Keratinocyte (primary cell): ENCODE results near the gene FRMPD1. TPM values are rescaled to one million over a fixed set of nuclear protein-coding genes. Genes with fewer than 3 reads are reported as not detected.

Experiments
- DNase-seq: peaks from one replicate; pipeline ENCODE4 v3.0.0-alpha.2; 2011; ENCODE audit warnings: low read depth, missing footprints, low spot score
- FAIRE-seq: peaks from 2 replicates; lab custom pipeline; 2011; peaks lifted over from hg19 to GRCh38; lab: Jason Lieb, UNC
- H2AFZ ChIP-seq: 2 replicates; pipeline ENCODE4 v1.6.0; 2012; ENCODE audit warnings: low read length, control low read depth, inconsistent platforms; ENCODE audit not compliant: control insufficient read depth
- H3K27ac ChIP-seq: 2 replicates; pipeline ENCODE4 v1.5.1; 2011; ENCODE audit warnings: low read length; ENCODE audit not compliant: control insufficient read depth, insufficient read depth
- H3K27me3 ChIP-seq: 3 replicates; pipeline ENCODE4 v1.6.0; 2011; ENCODE audit warnings: low read length; ENCODE audit not compliant: control insufficient read depth, insufficient read depth; ENCODE audit errors: extremely low read depth
- H3K36me3 ChIP-seq, 2 experiments: 2 replicates in 1 of 2; 3 replicates in 1 of 2; pipeline ENCODE4 v1.5.1; 2011; ENCODE audit warnings: low read length in 2 of 2, mild to moderate bottlenecking in 1 of 2; ENCODE audit not compliant: control insufficient read depth in 2 of 2, insufficient read depth in 2 of 2; ENCODE audit errors: extremely low read depth in 1 of 2
- H3K4me1 ChIP-seq: 3 replicates; pipeline ENCODE4 v1.5.1; 2011; ENCODE audit warnings: low read length; ENCODE audit not compliant: control insufficient read depth, insufficient read depth; ENCODE audit errors: extremely low read depth
- H3K4me2 ChIP-seq: 3 replicates; pipeline ENCODE4 v1.6.0; 2011; ENCODE audit warnings: low read depth, low read length; ENCODE audit not compliant: control insufficient read depth, insufficient read depth; ENCODE audit errors: extremely low read depth
- H3K4me3 ChIP-seq, 3 experiments: fragments of 200-600 bp in 1 of 3; sonication (generic) in 1 of 3; 2 replicates in 2 of 3; 3 replicates in 1 of 3; pipeline ENCODE4 v1.5.1; 2011 to 2016; ENCODE audit warnings: low read length in 3 of 3, mild to moderate bottlenecking in 3 of 3, control low read depth in 2 of 3, inconsistent platforms in 1 of 3, low read depth in 1 of 3, mixed read lengths in 1 of 3, mixed run types in 1 of 3, moderate library complexity in 1 of 3; ENCODE audit not compliant: control insufficient read depth in 2 of 3, insufficient read depth in 2 of 3; ENCODE audit errors: extremely low read depth in 1 of 3
- H3K79me2 ChIP-seq: 2 replicates; pipeline ENCODE4 v1.6.0; 2012; ENCODE audit warnings: low read length; ENCODE audit not compliant: control insufficient read depth, insufficient read depth
- H3K9ac ChIP-seq: 3 replicates; pipeline ENCODE4 v1.6.0; 2011; ENCODE audit warnings: low read length; ENCODE audit not compliant: control insufficient read depth, insufficient read depth; ENCODE audit errors: extremely low read depth
- H3K9me1 ChIP-seq: 3 replicates; pipeline ENCODE4 v1.6.0; 2011; ENCODE audit warnings: low read length; ENCODE audit not compliant: control insufficient read depth, insufficient read depth; ENCODE audit errors: extremely low read depth
- H3K9me3 ChIP-seq: 2 replicates; pipeline ENCODE4 v1.5.1; 2012; ENCODE audit warnings: low read depth, low read length; ENCODE audit not compliant: control insufficient read depth
- H4K20me1 ChIP-seq: 3 replicates; pipeline ENCODE4 v1.6.0; 2011; ENCODE audit warnings: low read length; ENCODE audit not compliant: control insufficient read depth, insufficient read depth; ENCODE audit errors: extremely low read depth
- CTCF ChIP-seq, 3 experiments: IDR thresholded peaks in 1 of 3; conservative IDR thresholded peaks in 1 of 3; optimal IDR thresholded peaks in 1 of 3; 2 replicates in 2 of 3; 3 replicates in 1 of 3; pipeline versions ENCODE3 to v1.5.1; 2011; ENCODE audit warnings: low read length in 3 of 3, mild to moderate bottlenecking in 3 of 3, moderate library complexity in 2 of 3, control low read depth in 1 of 3, inconsistent platforms in 1 of 3; ENCODE audit not compliant: insufficient read depth in 2 of 3; ENCODE audit errors: extremely low read depth in 1 of 3
- EZH2 ChIP-seq: IDR thresholded peaks from one replicate; pipeline ENCODE4 v1.6.1; 2012; ENCODE audit warnings: inconsistent platforms, mild to moderate bottlenecking, low read length, moderate library complexity
- dilution Hi-C: fragments of 300-500 bp; cut with MboI; formaldehyde crosslinking; loops from one replicate; pipeline ENCODE4 v1.7.0; 2020; ENCODE audit warnings: low sequenced_read_pairs; ENCODE audit not compliant: extremely low pct_ligation_motif_present
- polyA plus RNA-seq, 5 experiments: library from polyadenylated mRNA; depleted of rRNA in 3 of 5; stranded (reverse) in 3 of 5; stranded (forward) in 1 of 5; unstranded in 1 of 5; fragments of >200 nt; gene quantifications; 1 replicate in 1 of 5; 2 replicates in 3 of 5; 3 replicates in 1 of 5; pipeline versions ENCODE4 v1.2.1 to v1.2.3, GENCODE V29; 2011 to 2012; ENCODE audit warnings: missing spikeins in 2 of 5, low read depth in 1 of 5, low replicate concordance in 1 of 5

The FRMPD1 gene
- polyA plus RNA-seq, 1 donor (not counting 4 experiments of a cell fraction or from before 2014, with no cell fraction given), result 0.01 TPM

DNA sequence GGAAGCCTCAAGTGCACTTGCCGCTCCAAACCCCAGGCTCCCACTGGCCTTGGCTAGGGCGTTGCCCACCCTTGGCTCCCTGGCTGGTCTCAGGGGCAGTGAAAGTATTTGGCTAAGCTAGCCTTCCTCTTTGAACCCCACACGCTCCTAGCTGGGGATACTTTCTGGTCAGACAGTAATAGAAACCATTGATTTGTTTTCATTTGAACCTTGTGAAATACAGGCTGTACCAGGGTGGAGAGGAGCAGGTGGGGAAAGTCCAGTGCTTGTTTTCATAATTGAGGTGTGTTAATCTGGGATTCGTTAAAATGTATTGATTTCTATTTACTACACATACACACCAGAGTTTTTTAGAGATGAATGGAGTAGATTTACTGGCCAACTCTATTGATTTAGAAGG, 57.0 kb downstream of the FRMPD1 start:
- Histone ChIP-seq H3K4me2 (no peak overlapping the region), H3K9ac (no peak overlapping the region), H3K36me3 (no peaks in the 10 kb centered on the region), H3K4me3 (no peak overlapping the region), H3K79me2 (no peaks in the 10 kb centered on the region), H3K27ac (no peak overlapping the region), H2AFZ (no peak overlapping the region), H3K9me3 (no peaks in the 10 kb centered on the region), H3K27me3 (peaks cover 28% of the 10 kb centered on the region), H4K20me1 (no peaks in the 10 kb centered on the region), H3K9me1 (no peaks in the 10 kb centered on the region), H3K4me1 (peaks cover 2% of the 10 kb centered on the region)
- no peak for DNase-seq
- TF ChIP-seq EZH2, result no peak
- no peak for TF ChIP-seq CTCF (optimal IDR thresholded peaks at IDR 0.05 in 1 of 3, IDR thresholded peaks at IDR 0.05 in 1 of 3, conservative IDR thresholded peaks at IDR 0.05 in 1 of 3; ENCODE audit: extremely low read depth in 1 of 3, insufficient read depth in 2 of 3, low read length in 3 of 3)
- dilution Hi-C loops, result no loop called here
- FAIRE-seq, result no peak

- no peaks in the 10 kb centered on the region for H3K79me2 ChIP-seq
- no peak overlapping the region for H3K9ac ChIP-seq
- H4K20me1 ChIP-seq, result no peaks in the 10 kb centered on the region
- no peaks in the 10 kb centered on the region for H3K36me3 ChIP-seq
- FAIRE-seq (no peak), DNase-seq (no peak)
- H2AFZ ChIP-seq, result no peak overlapping the region
- no peak overlapping the region for H3K4me3 ChIP-seq
- no peaks in the 10 kb centered on the region for H3K9me1 ChIP-seq
- H3K27me3 ChIP-seq, result peaks cover 28% of the 10 kb centered on the region
- H3K9me3 ChIP-seq, result no peaks in the 10 kb centered on the region
- dilution Hi-C loops, result no loop called here
- no peak overlapping the region for H3K4me2 ChIP-seq
- no peak overlapping the region for H3K27ac ChIP-seq
- TF ChIP-seq CTCF (optimal IDR thresholded peaks at IDR 0.05 in 1 of 3, IDR thresholded peaks at IDR 0.05 in 1 of 3, conservative IDR thresholded peaks at IDR 0.05 in 1 of 3; ENCODE audit: extremely low read depth in 1 of 3, insufficient read depth in 2 of 3, low read length in 3 of 3), result no peak
- no peak for TF ChIP-seq EZH2
- H3K4me1 ChIP-seq, result peaks cover 2% of the 10 kb centered on the region
Observed at GRCh38 chr9:37710046-37710445, 59.3 kb downstream of the FRMPD1 start.
